AG09319 (cell line): ENCODE data around the gene TEAD3.

Experiments
- DNase-seq: peaks from one replicate; pipeline ENCODE4 v3.0.0-alpha.2; 2010; ENCODE audit warnings: low read depth; ENCODE audit errors: extremely low read depth
- CTCF ChIP-seq: IDR thresholded peaks from 2 replicates; pipeline ENCODE4 v1.5.1; 2011; ENCODE audit warnings: low read depth, mild to moderate bottlenecking, inconsistent platforms, low read length, moderate library complexity

Gene TEAD3

GRCh38 chr6:35496036-35496840 lies 641 bp downstream of the TEAD3 start:
- no peak for DNase-seq
- no peak for TF ChIP-seq CTCF

- DNase-seq = no peak
- no peak for TF ChIP-seq CTCF
These were observed 1.4 kb downstream of the TEAD3 start for GRCh38 chr6:35495258-35496035.

GRCh38 chr6:35494161-35494563 lies 2.7 kb downstream of the TEAD3 start:
- no peak for DNase-seq
- no peak for TF ChIP-seq CTCF

GRCh38 chr6:35493307-35493983 lies 3.4 kb downstream of the TEAD3 start:
- no peak for DNase-seq
- TF ChIP-seq CTCF = no peak

GRCh38 chr6:35492974-35493284 lies 4.0 kb downstream of the TEAD3 start:
- DNase-seq = no peak
- TF ChIP-seq CTCF = no peak

GRCh38 chr6:35492258-35492973 lies 4.5 kb downstream of the TEAD3 start:
- no peak for DNase-seq
- TF ChIP-seq CTCF = no peak
